ENCODE measurements around the gene KIF1B. TPM values are rescaled to one million over a fixed set of nuclear protein-coding genes. Genes with fewer than 3 reads are reported as not detected.
"Not testable (repeated sequence)": the region's sequence is repeated elsewhere in the genome, so short reads cannot be mapped to it uniquely, and the experiment has no call there.

Gene KIF1B
- total and polyA plus RNA-seq, 9 donors, result 11.5 to 44.2 (median 37.2) TPM

GRCh38 chr1:10213186-10213705 is 2.9 kb downstream of the KIF1B start:
- peaks cover 19% of the 10 kb centered on the region for H3K4me1 ChIP-seq (ENCODE audit: insufficient read depth)
- H3K27ac ChIP-seq, result no peak overlapping the region
- H3K27me3 ChIP-seq, result no peaks in the 10 kb centered on the region
- H3K36me3 ChIP-seq, result no peaks in the 10 kb centered on the region
- WGBS, 3 donors, result 27 to 36% (median 30%) methylated on average over 3 of the region's 3 CpGs
- no peak for TF ChIP-seq POLR2A (IDR thresholded peaks at IDR 0.05)
- no peak for TF ChIP-seq EP300 (IDR thresholded peaks at IDR 0.05)
- TF ChIP-seq CTCF (IDR thresholded peaks at IDR 0.05), result no peak
- no peaks in the 10 kb centered on the region for H3K9me3 ChIP-seq
- intact Hi-C loops (cut with DNase I), result no loop called here
- no peak for DNase-seq
- no peak overlapping the region for H3K4me3 ChIP-seq

GRCh38 chr1:10216090-10216749 is 5.8 kb downstream of the KIF1B start:
- H3K9me3 ChIP-seq, result no peaks in the 10 kb centered on the region
- H3K36me3 ChIP-seq, result no peaks in the 10 kb centered on the region
- no peak for DNase-seq
- H3K27me3 ChIP-seq, result no peaks in the 10 kb centered on the region
- H3K4me3 ChIP-seq, result no peak overlapping the region
- WGBS, 3 donors, result 66 to 67% (median 66%) methylated on average over 7 of the region's 7 CpGs
- no peak overlapping the region for H3K27ac ChIP-seq
- intact Hi-C loops (cut with DNase I), result no loop called here
- peaks cover 19% of the 10 kb centered on the region for H3K4me1 ChIP-seq (ENCODE audit: insufficient read depth)
- no peak for TF ChIP-seq EP300 (IDR thresholded peaks at IDR 0.05)
- no peak for TF ChIP-seq CTCF (IDR thresholded peaks at IDR 0.05)
- no peak for TF ChIP-seq POLR2A (IDR thresholded peaks at IDR 0.05)

GRCh38 chr1:10217748-10218441 is 7.5 kb downstream of the KIF1B start:
- Histone ChIP-seq H3K4me3 (no peak overlapping the region), H3K4me1 (ENCODE audit: insufficient read depth) (peaks cover 12% of the 10 kb centered on the region), H3K36me3 (no peaks in the 10 kb centered on the region), H3K9me3 (no peaks in the 10 kb centered on the region), H3K27ac (peak overlapping the region in 1 of 2 donors; percentile 29), H3K27me3 (no peaks in the 10 kb centered on the region)
- intact Hi-C loops (cut with DNase I), result no loop called here
- TF ChIP-seq CTCF (IDR thresholded peaks at IDR 0.05) (no peak), POLR2A (IDR thresholded peaks at IDR 0.05) (no peak), EP300 (IDR thresholded peaks at IDR 0.05) (no peak)
- DNase-seq, result no peak
- 13 to 17% (median 15%) methylated on average over 5 of the region's 5 CpGs for WGBS, 3 donors

- peaks cover 13% of the 10 kb centered on the region for H3K4me1 ChIP-seq (ENCODE audit: insufficient read depth)
- H3K36me3 ChIP-seq, result no peaks in the 10 kb centered on the region
- TF ChIP-seq POLR2A (IDR thresholded peaks at IDR 0.05), result no peak
- TF ChIP-seq EP300 (IDR thresholded peaks at IDR 0.05), result no peak
- TF ChIP-seq CTCF (IDR thresholded peaks at IDR 0.05), result no peak
- H3K9me3 ChIP-seq, result no peaks in the 10 kb centered on the region
- H3K27me3 ChIP-seq, result no peaks in the 10 kb centered on the region
- no peak overlapping the region for H3K4me3 ChIP-seq
- DNase-seq, result no peak
- no peak overlapping the region for H3K27ac ChIP-seq
- intact Hi-C loops (cut with DNase I), result no loop called here
These were observed 9.8 kb downstream of the KIF1B start for GRCh38 chr1:10220200-10220599.

- H3K36me3 ChIP-seq; H3K27me3 ChIP-seq; H3K9me3 ChIP-seq; H3K27ac ChIP-seq; DNase-seq; intact Hi-C loops (cut with DNase I); H3K4me3 ChIP-seq: not testable (repeated sequence)
- 86% methylated on average over 6 of the region's 6 CpGs for WGBS, 3 donors
- H3K4me1 ChIP-seq (ENCODE audit: insufficient read depth), result peaks cover 13% of the 10 kb centered on the region
These were observed 10.3 kb downstream of the KIF1B start for GRCh38 chr1:10220657-10221056.
